Measurements from ENCODE around the gene OR6N1. TPM values are rescaled to one million over a fixed set of nuclear protein-coding genes. Genes with fewer than 3 reads are reported as not detected.

The OR6N1 gene
- total RNA-seq, 4 donors from 2014 or later = not detected

DNA sequence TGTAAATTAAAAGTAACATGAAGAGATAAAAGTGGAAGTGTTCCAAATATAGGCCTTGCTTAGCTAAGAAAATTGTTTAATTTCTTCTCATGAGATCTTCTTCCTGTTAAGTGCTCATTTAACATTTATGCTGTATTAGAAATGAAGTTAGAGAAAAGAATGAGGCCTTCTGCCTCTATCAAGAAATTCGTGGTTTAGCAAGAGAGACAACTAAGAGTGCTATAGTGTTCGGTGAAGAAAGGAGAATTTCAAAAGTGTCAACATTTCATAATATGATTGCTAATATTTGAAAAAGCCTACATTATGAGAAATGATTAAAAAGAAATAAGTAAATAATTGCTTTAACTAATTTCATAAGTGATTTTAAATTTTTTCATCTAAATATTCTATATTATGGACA is 40.3 kb upstream of the OR6N1 start:
- Histone ChIP-seq H3K27me3 (no peaks in the 10 kb centered on the region), H3K4me1 (no peaks in the 10 kb centered on the region), H3K9me3 (no peaks in the 10 kb centered on the region), H3K36me3 (no peaks in the 10 kb centered on the region), H3K4me3 (no peak overlapping the region), H3K27ac (no peak overlapping the region)
- in situ Hi-C loops (cut with MboI; ENCODE audit: low pct_ligation_motif_present in 1 of 4, low pct_unique_long_range_greater_than_20kb in 1 of 4, low sequenced_read_pairs in 3 of 4) (no loop called here), intact Hi-C loops (cut with DNase I; ENCODE audit: low total_unique reads) (no loop called here)
- WGBS, 2 donors (ENCODE audit: low coverage in 1 of 2) = 52 to 54% methylated on average over 2 of the region's 2 CpGs
- no peak for DNase-seq
- TF ChIP-seq POLR2AphosphoS5 (IDR thresholded peaks at IDR 0.05) = no peak

DNA sequence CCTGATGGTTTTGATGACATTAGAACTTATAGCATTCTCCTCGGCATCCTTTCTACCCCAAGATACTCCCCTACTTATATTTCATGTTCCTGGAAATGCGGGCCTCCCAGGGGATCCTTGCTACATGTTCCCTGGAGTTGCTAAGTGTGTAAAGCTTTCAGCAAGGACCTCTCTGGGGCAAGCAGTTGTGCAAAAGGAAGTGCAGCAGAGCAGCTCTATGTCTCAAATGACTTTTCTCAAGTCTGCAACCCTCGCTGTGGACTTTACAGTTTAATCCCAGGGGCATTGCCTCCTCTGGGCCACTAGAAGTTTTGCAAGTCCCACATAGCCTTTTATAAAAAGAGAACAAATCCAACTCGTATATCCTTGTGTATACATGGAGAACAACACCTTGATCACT is 38.3 kb upstream of the OR6N1 start:
- H3K4me3 ChIP-seq = no peak overlapping the region
- in situ Hi-C loops (cut with MboI; ENCODE audit: low pct_ligation_motif_present in 1 of 4, low pct_unique_long_range_greater_than_20kb in 1 of 4, low sequenced_read_pairs in 3 of 4) (no loop called here), intact Hi-C loops (cut with DNase I; ENCODE audit: low total_unique reads) (no loop called here)
- TF ChIP-seq, protein P1, sequence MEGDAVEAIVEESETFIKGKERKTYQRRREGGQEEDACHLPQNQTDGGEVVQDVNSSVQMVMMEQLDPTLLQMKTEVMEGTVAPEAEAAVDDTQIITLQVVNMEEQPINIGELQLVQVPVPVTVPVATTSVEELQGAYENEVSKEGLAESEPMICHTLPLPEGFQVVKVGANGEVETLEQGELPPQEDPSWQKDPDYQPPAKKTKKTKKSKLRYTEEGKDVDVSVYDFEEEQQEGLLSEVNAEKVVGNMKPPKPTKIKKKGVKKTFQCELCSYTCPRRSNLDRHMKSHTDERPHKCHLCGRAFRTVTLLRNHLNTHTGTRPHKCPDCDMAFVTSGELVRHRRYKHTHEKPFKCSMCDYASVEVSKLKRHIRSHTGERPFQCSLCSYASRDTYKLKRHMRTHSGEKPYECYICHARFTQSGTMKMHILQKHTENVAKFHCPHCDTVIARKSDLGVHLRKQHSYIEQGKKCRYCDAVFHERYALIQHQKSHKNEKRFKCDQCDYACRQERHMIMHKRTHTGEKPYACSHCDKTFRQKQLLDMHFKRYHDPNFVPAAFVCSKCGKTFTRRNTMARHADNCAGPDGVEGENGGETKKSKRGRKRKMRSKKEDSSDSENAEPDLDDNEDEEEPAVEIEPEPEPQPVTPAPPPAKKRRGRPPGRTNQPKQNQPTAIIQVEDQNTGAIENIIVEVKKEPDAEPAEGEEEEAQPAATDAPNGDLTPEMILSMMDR (IDR thresholded peaks at IDR 0.05) = no peak
- TF ChIP-seq POLR2A (IDR thresholded peaks at IDR 0.05) (no peak), POLR2AphosphoS5 (IDR thresholded peaks at IDR 0.05) (no peak), EP300 (IDR thresholded peaks at IDR 0.05; ENCODE audit: low read depth) (no peak)
- no peaks in the 10 kb centered on the region for H3K9me3 ChIP-seq
- H3K27me3 ChIP-seq = no peaks in the 10 kb centered on the region
- no peak for DNase-seq
- H3K27ac ChIP-seq = no peak overlapping the region
- 61 to 75% methylated on average over 3 to 4 of the region's 4 CpGs for WGBS, 2 donors (ENCODE audit: low coverage in 1 of 2)
- no peaks in the 10 kb centered on the region for H3K36me3 ChIP-seq
- no peaks in the 10 kb centered on the region for H3K4me1 ChIP-seq

DNA sequence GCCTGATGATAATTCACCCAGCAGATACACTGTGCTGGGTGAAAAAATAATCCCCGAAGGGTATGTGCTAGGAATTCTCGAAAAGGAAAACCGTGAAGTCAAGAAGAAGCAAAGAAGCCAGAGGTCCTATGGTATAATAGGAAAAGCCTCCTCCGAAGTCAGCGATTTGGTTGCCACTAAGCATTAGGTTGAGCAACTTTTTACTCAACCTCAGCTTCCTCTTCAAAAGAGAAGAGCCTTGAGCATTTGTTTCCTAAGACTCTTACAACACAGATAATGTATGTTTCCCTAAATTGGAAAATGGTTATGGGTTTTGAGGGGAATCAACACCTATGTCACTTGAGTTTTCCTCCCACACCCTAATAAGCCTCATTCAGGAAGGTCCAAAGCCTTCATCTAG is 37.9 kb upstream of the OR6N1 start:
- DNase-seq = no peak
- in situ Hi-C loops (cut with MboI; ENCODE audit: low pct_ligation_motif_present in 1 of 4, low pct_unique_long_range_greater_than_20kb in 1 of 4, low sequenced_read_pairs in 3 of 4) = no loop called here
- Histone ChIP-seq H3K27me3 (no peaks in the 10 kb centered on the region), H3K4me3 (no peak overlapping the region), H3K27ac (peak overlapping the region in 2 of 4 donors; percentile 35 to 39), H3K4me1 (no peaks in the 10 kb centered on the region), H3K36me3 (no peaks in the 10 kb centered on the region), H3K9me3 (no peaks in the 10 kb centered on the region)
- WGBS, 2 donors (ENCODE audit: low coverage in 1 of 2) = 86 to 98% methylated on average over 5 of the region's 5 CpGs
- intact Hi-C loops (cut with DNase I; ENCODE audit: low total_unique reads) = no loop called here
- TF ChIP-seq, protein P1 (IDR thresholded peaks at IDR 0.05) = no peak
- no peak for TF ChIP-seq POLR2AphosphoS5 (IDR thresholded peaks at IDR 0.05)
- TF ChIP-seq EP300 (IDR thresholded peaks at IDR 0.05; ENCODE audit: low read depth) = no peak
- TF ChIP-seq POLR2A (IDR thresholded peaks at IDR 0.05) = no peak

DNA sequence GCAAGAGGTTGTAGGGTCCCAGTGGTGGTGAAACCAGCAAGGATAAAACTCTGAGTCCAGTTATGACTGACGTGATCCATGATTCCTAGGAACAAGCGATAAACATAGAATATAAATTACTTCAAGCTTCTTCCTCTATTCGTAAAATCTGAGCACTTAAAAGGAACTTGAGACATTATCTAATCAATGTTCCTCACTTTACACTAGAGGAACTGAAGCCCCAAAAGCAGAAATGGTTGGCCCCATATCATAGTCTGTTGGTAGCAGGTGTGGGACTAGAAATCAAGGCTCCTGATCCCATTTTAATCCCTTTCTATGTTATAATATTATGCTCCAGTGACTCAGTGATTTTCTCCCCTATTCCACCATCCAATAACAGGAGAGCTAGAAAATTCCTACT is 37.3 kb upstream of the OR6N1 start:
- H3K36me3 ChIP-seq = no peaks in the 10 kb centered on the region
- in situ Hi-C loops (cut with MboI; ENCODE audit: low pct_ligation_motif_present in 1 of 4, low pct_unique_long_range_greater_than_20kb in 1 of 4, low sequenced_read_pairs in 3 of 4) = no loop called here
- no peaks in the 10 kb centered on the region for H3K27me3 ChIP-seq
- 73 to 90% methylated on average over 3 of the region's 3 CpGs for WGBS, 2 donors (ENCODE audit: low coverage in 1 of 2)
- H3K4me1 ChIP-seq = no peaks in the 10 kb centered on the region
- H3K9me3 ChIP-seq = no peaks in the 10 kb centered on the region
- no peak for TF ChIP-seq POLR2A (IDR thresholded peaks at IDR 0.05)
- TF ChIP-seq EP300 (IDR thresholded peaks at IDR 0.05; ENCODE audit: low read depth) = no peak
- TF ChIP-seq, protein P1 (IDR thresholded peaks at IDR 0.05) = no peak
- no peak for DNase-seq
- intact Hi-C loops (cut with DNase I; ENCODE audit: low total_unique reads) = no loop called here
- no peak overlapping the region for H3K4me3 ChIP-seq
- H3K27ac ChIP-seq = peak overlapping the region in 2 of 4 donors; percentile 35 to 39

DNA sequence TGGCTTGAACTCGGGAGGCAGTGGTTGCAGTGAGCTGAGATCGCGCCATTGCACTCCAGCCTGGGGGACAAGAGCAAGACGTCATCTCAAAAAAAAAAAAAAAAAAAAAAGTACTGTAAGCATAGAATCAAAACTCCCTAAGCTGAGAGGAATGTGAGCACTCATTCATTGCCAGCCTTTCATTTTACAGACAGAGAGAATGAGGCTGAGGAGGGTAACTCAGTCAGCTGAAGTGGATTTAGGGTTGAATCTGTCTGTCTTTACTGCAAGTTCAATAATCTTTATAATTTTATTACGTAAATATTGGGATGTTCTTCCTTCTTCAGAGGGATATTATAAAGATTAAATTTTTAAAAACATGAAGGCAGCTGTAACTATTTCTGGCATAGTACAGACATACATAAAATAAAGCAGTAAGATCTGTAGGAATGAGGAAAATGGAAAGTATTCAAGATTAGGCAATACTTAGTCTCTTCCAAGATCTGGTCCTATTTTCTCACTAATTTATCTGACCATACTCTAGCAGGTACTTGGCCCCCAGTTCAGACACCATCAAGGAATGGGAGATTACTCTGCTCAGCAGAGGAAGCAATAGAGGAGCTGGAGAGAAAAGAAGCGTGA is 35.0 kb upstream of the OR6N1 start:
- in situ Hi-C loops (cut with MboI; ENCODE audit: low pct_ligation_motif_present in 1 of 4, low pct_unique_long_range_greater_than_20kb in 1 of 4, low sequenced_read_pairs in 3 of 4) (no loop called here), intact Hi-C loops (cut with DNase I; ENCODE audit: low total_unique reads) (no loop called here)
- 56 to 76% methylated on average over 4 to 6 of the region's 6 CpGs for WGBS, 2 donors (ENCODE audit: low coverage in 1 of 2)
- Histone ChIP-seq H3K27me3 (no peaks in the 10 kb centered on the region), H3K4me3 (no peak overlapping the region), H3K4me1 (no peaks in the 10 kb centered on the region), H3K9me3 (no peaks in the 10 kb centered on the region), H3K27ac (no peak overlapping the region), H3K36me3 (no peaks in the 10 kb centered on the region)
- TF ChIP-seq POLR2AphosphoS5 (IDR thresholded peaks at IDR 0.05) = no peak
- TF ChIP-seq EP300 (IDR thresholded peaks at IDR 0.05; ENCODE audit: low read depth) = no peak
- TF ChIP-seq POLR2A (IDR thresholded peaks at IDR 0.05) = no peak
- TF ChIP-seq, protein P1 (IDR thresholded peaks at IDR 0.05) = no peak
- no peak for DNase-seq

Measured in transverse colon (tissue), 4 donors.